HG03139 (cell line): ENCODE data around the gene HIBCH.

ENCODE experiments used
- ATAC-seq: cut with Tn5 transposase; IDR thresholded peaks from one replicate; pipeline ENCODE4 v1.9.1; 2021; ENCODE audit not compliant: unreplicated experiment

The HIBCH gene

GRCh38 chr2:190199530-190199929 lies 120.1 kb downstream of the HIBCH start:
- ATAC-seq, result no peak

- no peak for ATAC-seq
Measured at GRCh38 chr2:190199109-190199508, 120.5 kb downstream of the HIBCH start.

- no peak for ATAC-seq
Measured at GRCh38 chr2:190197143-190197720, 122.4 kb downstream of the HIBCH start.

GRCh38 chr2:190190507-190191162 lies 129.0 kb downstream of the HIBCH start:
- no peak for ATAC-seq

- no peak for ATAC-seq
Measured at GRCh38 chr2:190188289-190188688, 131.3 kb downstream of the HIBCH start.

- ATAC-seq, result no peak
Measured at GRCh38 chr2:190186238-190186637, 133.4 kb downstream of the HIBCH start.

GRCh38 chr2:190185380-190185779 lies 134.2 kb downstream of the HIBCH start:
- no peak for ATAC-seq

GRCh38 chr2:190184460-190184859 lies 135.2 kb downstream of the HIBCH start:
- ATAC-seq, result no peak

GRCh38 chr2:190183539-190183938 lies 136.1 kb downstream of the HIBCH start:
- no peak for ATAC-seq

- ATAC-seq, result no peak
Measured at GRCh38 chr2:190182071-190182524, 137.5 kb downstream of the HIBCH start.

- ATAC-seq, result no peak
Measured at GRCh38 chr2:190181123-190181669, 138.4 kb downstream of the HIBCH start.

GRCh38 chr2:190180313-190181122 lies 139.1 kb downstream of the HIBCH start:
- ATAC-seq, result peak; percentile 83

- no peak for ATAC-seq
Measured at GRCh38 chr2:190179754-190180312, 139.8 kb downstream of the HIBCH start.

- ATAC-seq, result no peak
Measured at GRCh38 chr2:190178066-190178722, 141.4 kb downstream of the HIBCH start.

- no peak for ATAC-seq
Measured at GRCh38 chr2:190177249-190178040, 142.2 kb downstream of the HIBCH start.

- ATAC-seq, result no peak
Measured at GRCh38 chr2:190173392-190173791, 146.2 kb downstream of the HIBCH start.

- no peak for ATAC-seq
Measured at GRCh38 chr2:190170673-190171072, 149.0 kb downstream of the HIBCH start.

GRCh38 chr2:190169221-190170072 lies 150.2 kb downstream of the HIBCH start:
- ATAC-seq, result no peak

- no peak for ATAC-seq
Measured at GRCh38 chr2:190167702-190168101, 151.9 kb downstream of the HIBCH start.
